Gastroesophageal sphincter (tissue), 4 donors: Measurements from ENCODE around the gene SYNE4. TPM values are rescaled to one million over a fixed set of nuclear protein-coding genes. Genes with fewer than 3 reads are reported as not detected.

Source experiments
- ATAC-seq: fragments of 150-250 bp; one replicate; pipeline ENCODE4 v1.9.1; 2016; ENCODE audit warnings: mild to moderate bottlenecking, moderate library complexity
- H3K27ac ChIP-seq, 4 donors: fragments of 200-600 bp; sonication (generic) in 3 of 4; 1 replicate in 3 of 4; 2 replicates in 1 of 4; pipeline ENCODE4 v1.5.1; 2016 to 2019
- H3K27me3 ChIP-seq: fragments of 200-600 bp; sonication (generic); one replicate; pipeline ENCODE4 v1.5.1; 2019
- H3K36me3 ChIP-seq, 2 donors: fragments of 200-600 bp; sonication (generic); one replicate each; pipeline ENCODE4 v1.5.1; 2019; ENCODE audit warnings: control low read depth in 1 of 2
- H3K4me1 ChIP-seq, 3 donors: fragments of 200-600 bp; sonication (generic); 1 replicate in 2 of 3; 2 replicates in 1 of 3; pipeline ENCODE4 v1.5.1; 2016 to 2019; ENCODE audit warnings: control low read depth in 2 of 3
- H3K4me3 ChIP-seq, 2 donors: fragments of 200-600 bp; sonication (generic); one replicate each; pipeline ENCODE4 v1.5.1; 2019; ENCODE audit warnings: mild to moderate bottlenecking in 1 of 2, moderate library complexity in 1 of 2
- H3K9me3 ChIP-seq, 3 donors: fragments of 200-600 bp; sonication (generic); one replicate each; pipeline ENCODE4 v1.5.1; 2017 to 2019; ENCODE audit warnings: control low read depth in 2 of 3
- CTCF ChIP-seq, 4 experiments: fragments of 200-600 bp in 2 of 4; fragments of 450-650 bp in 2 of 4; sonication (generic) in 1 of 4; IDR thresholded peaks; one replicate each; pipeline ENCODE4 v1.5.1; 2017 to 2019; ENCODE audit warnings: antibody characterized with exemption in 4 of 4, mild to moderate bottlenecking in 2 of 4, moderate library complexity in 2 of 4
- EP300 ChIP-seq: sonication (generic); formaldehyde crosslinking; IDR thresholded peaks from one replicate; pipeline ENCODE4 v1.6.1; 2017; ENCODE audit warnings: antibody characterized with exemption, mild to moderate bottlenecking
- POLR2A ChIP-seq, 2 donors: fragments of 450-650 bp; IDR thresholded peaks; one replicate each; pipeline ENCODE4 v1.6.1; 2017; ENCODE audit warnings: antibody characterized with exemption in 2 of 2, mild to moderate bottlenecking in 2 of 2, moderate library complexity in 1 of 2
- POLR2AphosphoS5 ChIP-seq: sonication (generic); formaldehyde crosslinking; IDR thresholded peaks from one replicate; pipeline ENCODE4 v1.6.1; 2017; ENCODE audit warnings: antibody characterized with exemption
- WGBS, 2 donors: methylation state at CpG; one replicate each; pipeline ENCODE4 v1.1.5; 2018; ENCODE audit warnings: low coverage in 1 of 2; 5-methylcytosine and 5-hydroxymethylcytosine counted together
- total RNA-seq, 4 donors: library from RNA; depleted of rRNA; stranded (reverse); fragments of >200 nt; gene quantifications; one replicate each; pipeline ENCODE4 v1.1.0, GENCODE V29; 2016

SYNE4 gene
- total RNA-seq, 4 donors from 2014 or later: 0.39 to 0.62 (median 0.47) TPM; not detected in 1

- H3K9me3 ChIP-seq: no peaks in the 10 kb centered on the region
- no peak overlapping the region for H3K4me3 ChIP-seq
- H3K4me1 ChIP-seq: peaks cover 0 to 22% (median 5%) of the 10 kb centered on the region in 3 donors
- peaks cover 0 to 15% of the 10 kb centered on the region in 2 donors for H3K36me3 ChIP-seq
- TF ChIP-seq CTCF (IDR thresholded peaks at IDR 0.05) (no peak), EP300 (no peak), POLR2A (IDR thresholded peaks at IDR 0.05) (no peak), POLR2AphosphoS5 (no peak)
- no CpG with 5 or more reads among the region's 5 CpGs for WGBS, 2 donors
- no peak for ATAC-seq
- peak overlapping the region in 1 of 4 donors; percentile 12 for H3K27ac ChIP-seq
- H3K27me3 ChIP-seq: no peaks in the 10 kb centered on the region
Measured at GRCh38 chr19:36006955-36007354, 1.7 kb downstream of the SYNE4 start.

- WGBS, 2 donors: 80 to 100% methylated on average over 1 to 3 of the region's 4 CpGs
- no peak overlapping the region for H3K27ac ChIP-seq
- no peak for TF ChIP-seq POLR2AphosphoS5
- TF ChIP-seq POLR2A (IDR thresholded peaks at IDR 0.05): no peak
- no peak for TF ChIP-seq CTCF (IDR thresholded peaks at IDR 0.05)
- TF ChIP-seq EP300: no peak
- no peak overlapping the region for H3K4me3 ChIP-seq
- ATAC-seq: no peak
- H3K36me3 ChIP-seq: peaks cover 0 to 33% of the 10 kb centered on the region in 2 donors
- H3K27me3 ChIP-seq: no peaks in the 10 kb centered on the region
- H3K4me1 ChIP-seq: peaks cover 0 to 20% (median 12%) of the 10 kb centered on the region in 3 donors
- H3K9me3 ChIP-seq: no peaks in the 10 kb centered on the region
Measured at GRCh38 chr19:36003284-36003683, 5.3 kb downstream of the SYNE4 start.

- Histone ChIP-seq H3K27me3 (no peaks in the 10 kb centered on the region), H3K27ac (peak overlapping the region in 1 of 4 donors; percentile 82), H3K9me3 (no peaks in the 10 kb centered on the region), H3K36me3 (peaks cover 0 to 49% of the 10 kb centered on the region in 2 donors), H3K4me1 (peaks cover 0 to 35% (median 16%) of the 10 kb centered on the region in 3 donors), H3K4me3 (no peak overlapping the region)
- no peak for ATAC-seq
- no CpG with 5 or more reads among the region's 3 CpGs for WGBS, 2 donors
- TF ChIP-seq POLR2AphosphoS5 (no peak), CTCF (IDR thresholded peaks at IDR 0.05) (no peak), POLR2A (IDR thresholded peaks at IDR 0.05) (no peak), EP300 (no peak)
Measured at GRCh38 chr19:36001605-36002004, 7.0 kb downstream of the SYNE4 start.

GRCh38 chr19:35996777-35997176, 11.8 kb downstream of the SYNE4 start:
- Histone ChIP-seq H3K4me3 (peak overlapping the region in 1 of 2 donors; percentile 98), H3K27ac (peak overlapping the region in 3 of 4 donors; percentile 90 to 95 (median 91)), H3K4me1 (peaks cover 0 to 58% (median 31%) of the 10 kb centered on the region in 3 donors), H3K9me3 (no peaks in the 10 kb centered on the region), H3K36me3 (peaks cover 0 to 34% of the 10 kb centered on the region in 2 donors), H3K27me3 (no peaks in the 10 kb centered on the region)
- WGBS, 2 donors: 73 to 81% methylated on average over 4 to 6 of the region's 8 CpGs
- ATAC-seq: no peak
- TF ChIP-seq POLR2AphosphoS5 (no peak), POLR2A (IDR thresholded peaks at IDR 0.05) (no peak), CTCF (IDR thresholded peaks at IDR 0.05) (no peak), EP300 (no peak)
